CD14-positive monocyte (primary cell): Measurements from ENCODE around the gene RAPGEF2. TPM values are rescaled to one million over a fixed set of nuclear protein-coding genes. Genes with fewer than 3 reads are reported as not detected.

Source experiments
- DNase-seq, 3 donors: peaks; one replicate each; pipeline ENCODE4 v3.0.0-alpha.2; 2011 to 2022
- H2AFZ ChIP-seq: 2 replicates; pipeline ENCODE4 v1.6.0; 2012; ENCODE audit warnings: mild to moderate bottlenecking, low read depth, low read length, inconsistent platforms; ENCODE audit not compliant: insufficient read depth, poor library complexity, severe bottlenecking
- H3K27ac ChIP-seq, 2 donors: 1 replicate in 1 of 2; 2 replicates in 1 of 2; pipeline ENCODE4 v1.5.1; 2012 to 2013; ENCODE audit warnings: low read length in 2 of 2, control low read depth in 1 of 2, inconsistent platforms in 1 of 2, low read depth in 1 of 2, mild to moderate bottlenecking in 1 of 2
- H3K27me3 ChIP-seq, 2 donors: one replicate each; pipeline versions ENCODE4 v1.6.0 to v1.6.1; 2011 to 2013; ENCODE audit warnings: low read length in 2 of 2; ENCODE audit not compliant: control insufficient read depth in 2 of 2, insufficient read depth in 2 of 2
- H3K36me3 ChIP-seq, 2 donors: replicated peaks in 1 of 2; 1 replicate in 1 of 2; 2 replicates in 1 of 2; pipeline versions ENCODE4 v1.5.1 to v1.6.1; 2012 to 2013; ENCODE audit warnings: low read length in 2 of 2, control low read depth in 1 of 2, inconsistent platforms in 1 of 2, mild to moderate bottlenecking in 1 of 2; ENCODE audit not compliant: insufficient read depth in 2 of 2, control insufficient read depth in 1 of 2
- H3K4me1 ChIP-seq, 2 donors: 1 replicate in 1 of 2; 2 replicates in 1 of 2; pipeline versions ENCODE4 v1.5.1 to v1.6.1; 2012 to 2013; ENCODE audit warnings: low read length in 2 of 2, control low read depth in 1 of 2, inconsistent platforms in 1 of 2, mild to moderate bottlenecking in 1 of 2, moderate library complexity in 1 of 2; ENCODE audit not compliant: insufficient read depth in 2 of 2, control insufficient read depth in 1 of 2
- H3K4me2 ChIP-seq: replicated peaks from 2 replicates; pipeline ENCODE3; 2012; ENCODE audit warnings: low read length, moderate library complexity, mild to moderate bottlenecking; ENCODE audit not compliant: poor library complexity, severe bottlenecking; ENCODE audit errors: extremely low read depth
- H3K4me3 ChIP-seq, 3 experiments: fragments of 200-600 bp in 1 of 3; sonication (generic) in 1 of 3; replicated peaks in 1 of 3; 1 replicate in 2 of 3; 2 replicates in 1 of 3; pipeline ENCODE4 v1.5.1; 2011 to 2013; ENCODE audit warnings: low read length in 3 of 3, mild to moderate bottlenecking in 3 of 3, control low read depth in 2 of 3, low read depth in 2 of 3, inconsistent platforms in 1 of 3, moderate library complexity in 1 of 3
- H3K79me2 ChIP-seq: 2 replicates; pipeline ENCODE4 v1.6.0; 2012; ENCODE audit warnings: mild to moderate bottlenecking, control low read depth, inconsistent platforms, low read length, moderate library complexity; ENCODE audit not compliant: insufficient read depth
- H3K9ac ChIP-seq: 2 replicates; pipeline ENCODE4 v1.6.0; 2017; ENCODE audit warnings: low read length, mild to moderate bottlenecking; ENCODE audit not compliant: insufficient read depth, poor library complexity, severe bottlenecking
- H3K9me3 ChIP-seq, 2 donors: replicated peaks in 1 of 2; 1 replicate in 1 of 2; 2 replicates in 1 of 2; pipeline versions ENCODE4 v1.5.1 to v1.6.1; 2012 to 2013; ENCODE audit warnings: low read length in 2 of 2, control low read depth in 1 of 2; ENCODE audit not compliant: control insufficient read depth in 1 of 2, insufficient read depth in 1 of 2
- H4K20me1 ChIP-seq: 2 replicates; pipeline ENCODE4 v1.6.0; 2012; ENCODE audit warnings: mild to moderate bottlenecking, low read length, control low read depth, moderate library complexity; ENCODE audit not compliant: insufficient read depth
- H3K27ac Mint-ChIP-seq, 7 donors: one replicate each; pipeline ENCODE4 v1.8.0; 2020; ENCODE audit warnings: mild to moderate bottlenecking in 7 of 7, mixed read lengths in 7 of 7, moderate library complexity in 6 of 7, inconsistent platforms in 2 of 7
- H3K27me3 Mint-ChIP-seq, 3 donors: one replicate each; pipeline ENCODE4 v1.8.0; 2021 to 2022; ENCODE audit warnings: low read depth in 3 of 3, mild to moderate bottlenecking in 3 of 3, mixed read lengths in 3 of 3, moderate library complexity in 3 of 3, inconsistent platforms in 1 of 3
- H3K36me3 Mint-ChIP-seq, 2 donors: one replicate each; pipeline ENCODE4 v1.8.0; 2020; ENCODE audit warnings: mixed read lengths in 2 of 2, inconsistent platforms in 1 of 2, mild to moderate bottlenecking in 1 of 2
- H3K4me1 Mint-ChIP-seq: one replicate; pipeline ENCODE4 v1.8.0; 2020; ENCODE audit warnings: mild to moderate bottlenecking, mixed read lengths
- H3K4me3 Mint-ChIP-seq, 2 donors: one replicate each; pipeline ENCODE4 v1.8.0; 2020; ENCODE audit warnings: mild to moderate bottlenecking in 2 of 2, mixed read lengths in 2 of 2, moderate library complexity in 1 of 2
- H3K9me3 Mint-ChIP-seq, 7 donors: one replicate each; pipeline ENCODE4 v1.8.0; 2020 to 2022; ENCODE audit warnings: mixed read lengths in 7 of 7, mild to moderate bottlenecking in 6 of 7, moderate library complexity in 6 of 7, inconsistent platforms in 2 of 7
- CTCF ChIP-seq: fragments of 200-600 bp; IDR thresholded peaks from one replicate; pipeline ENCODE4 v1.8.0; 2022; ENCODE audit warnings: antibody characterized with exemption, mild to moderate bottlenecking
- WGBS: methylation state at CpG from one replicate; pipeline ENCODE4 v1.1.5; 2013; ENCODE audit warnings: missing lambda C conversion rate; ENCODE audit not compliant: insufficient coverage; 5-methylcytosine and 5-hydroxymethylcytosine counted together
- intact Hi-C, 2 donors: fragments of 100-400 bp; cut with micrococcal nuclease; formaldehyde crosslinking; loops; one replicate each; pipeline versions ENCODE4 v1.15.0 to v1.15.1; 2023
- polyA plus RNA-seq, 3 donors: library from polyadenylated mRNA; depleted of rRNA in 1 of 3; unstranded in 2 of 3; stranded (reverse) in 1 of 3; fragments of 300-500 nt in 2 of 3; fragments of >200 nt in 1 of 3; fragmentation: Illumina TruSeq in 2 of 3; gene quantifications; 1 replicate in 2 of 3; 2 replicates in 1 of 3; pipeline ENCODE4 v1.2.3, GENCODE V29; 2012 to 2021

The RAPGEF2 gene
- polyA plus RNA-seq, 3 donors, result 1.5 to 29.8 (median 2.0) TPM

GRCh38 chr4:159197260-159197884 lies 94.5 kb downstream of the RAPGEF2 start:
- Mint-ChIP-seq H3K9me3 (no peaks in the 10 kb centered on the region), H3K27ac (peak overlapping the region in 2 of 7 donors; percentile 7 to 77), H3K27me3 (peaks cover 0 to 2% (median 0%) of the 10 kb centered on the region in 3 donors), H3K36me3 (peaks cover 15 to 16% of the 10 kb centered on the region in 2 donors), H3K4me1 (peaks cover 12% of the 10 kb centered on the region), H3K4me3 (no peak overlapping the region)
- intact Hi-C loops, result no loop called here
- Histone ChIP-seq H2AFZ (no peak overlapping the region), H3K4me1 (no peaks in the 10 kb centered on the region), H3K27ac (no peak overlapping the region), H3K79me2 (peaks cover 3% of the 10 kb centered on the region), H3K9me3 (no peaks in the 10 kb centered on the region), H3K4me3 (no peak overlapping the region), H3K4me2 (no peak overlapping the region), H4K20me1 (peaks cover 13% of the 10 kb centered on the region), H3K36me3 (peaks cover 0 to 2% of the 10 kb centered on the region in 2 donors), H3K9ac (no peak overlapping the region), H3K27me3 (no peaks in the 10 kb centered on the region)
- no peak for DNase-seq
- WGBS, result no CpG with 5 or more reads among the region's 4 CpGs
- TF ChIP-seq CTCF, result no peak

DNA sequence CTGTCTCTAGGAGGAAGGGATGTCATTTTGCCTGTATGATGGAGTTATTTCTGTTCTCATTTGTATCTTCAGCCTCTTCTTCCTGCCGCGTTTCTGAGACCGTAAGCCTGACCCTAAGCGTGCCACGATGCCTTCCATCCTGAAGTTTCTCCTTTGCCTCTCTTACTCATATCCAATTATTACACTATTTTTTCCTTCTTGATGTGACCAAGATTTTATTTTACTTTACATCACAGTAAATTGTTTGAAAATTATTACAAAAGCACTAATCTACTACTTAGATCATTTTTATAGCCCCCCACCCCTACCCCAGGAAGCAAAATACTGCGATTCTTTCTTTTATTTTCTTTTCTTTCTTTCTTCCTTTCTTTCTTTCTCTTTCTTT lies 95.0 kb downstream of the RAPGEF2 start:
- WGBS, result 46% methylated on average over 6 of the region's 6 CpGs
- no peak overlapping the region for H3K4me3 Mint-ChIP-seq
- no peaks in the 10 kb centered on the region for H3K9me3 Mint-ChIP-seq

More for the DNA sequence above, 95.0 kb downstream of the RAPGEF2 start:
- H3K9me3 ChIP-seq, result no peaks in the 10 kb centered on the region
- no peak overlapping the region for H3K4me2 ChIP-seq
- Mint-ChIP-seq H3K27ac (peak overlapping the region in 2 of 7 donors; percentile 7 to 77), H3K36me3 (peaks cover 15 to 16% of the 10 kb centered on the region in 2 donors), H3K27me3 (peaks cover 0 to 2% (median 0%) of the 10 kb centered on the region in 3 donors), H3K4me1 (peaks cover 13% of the 10 kb centered on the region)
- peaks cover 3% of the 10 kb centered on the region for H3K79me2 ChIP-seq
- H3K36me3 ChIP-seq, result peaks cover 0 to 2% of the 10 kb centered on the region in 2 donors
- no peak for DNase-seq
- no peaks in the 10 kb centered on the region for H3K27me3 ChIP-seq
- no peak for TF ChIP-seq CTCF
- no peak overlapping the region for H3K9ac ChIP-seq
- H3K4me3 ChIP-seq, result no peak overlapping the region
- intact Hi-C loops, result no loop called here
- H2AFZ ChIP-seq, result no peak overlapping the region
- H3K27ac ChIP-seq, result no peak overlapping the region
- peaks cover 16% of the 10 kb centered on the region for H4K20me1 ChIP-seq
- H3K4me1 ChIP-seq, result no peaks in the 10 kb centered on the region
